WTC11 (cell line): ENCODE results near the gene TNNT2. TPM values are rescaled to one million over a fixed set of nuclear protein-coding genes. Genes with fewer than 3 reads are reported as not detected.

Source experiments
- ATAC-seq: fragments of 200-7000 bp; cut with Tn5 transposase; 2 replicates; pipeline ENCODE4 v1.10.0; 2021; ENCODE audit warnings: mild to moderate bottlenecking, moderate library complexity
- CTCF ChIA-PET: fragments of 300-600 bp; sonication (Branson Sonifier 250); formaldehyde crosslinking; loops from one replicate; lab custom pipeline; 2021; ENCODE audit warnings: antibody characterized with exemption; lab: Charles Lee
- POLR2A ChIA-PET: fragments of 350-600 bp; sonication (Branson Sonifier 250); formaldehyde crosslinking; loops from one replicate; lab custom pipeline; 2021; ENCODE audit warnings: antibody characterized with exemption; lab: Charles Lee
- DNase-seq: peaks from one replicate; pipeline ENCODE4 v3.0.0; 2021; ENCODE audit warnings: low spot score
- H3K27ac Mint-ChIP-seq: 2 replicates; pipeline ENCODE4 v1.8.0; 2021; ENCODE audit warnings: mixed read lengths
- H3K27me3 Mint-ChIP-seq: 2 replicates; pipeline ENCODE4 v1.8.0; 2021; ENCODE audit warnings: low read depth, mild to moderate bottlenecking, moderate library complexity, mixed read lengths
- H3K36me3 Mint-ChIP-seq: 2 replicates; pipeline ENCODE4 v1.8.0; 2021; ENCODE audit warnings: mixed read lengths
- H3K4me1 Mint-ChIP-seq: 2 replicates; pipeline ENCODE4 v1.8.0; 2022; ENCODE audit warnings: mixed read lengths
- H3K4me3 Mint-ChIP-seq: 2 replicates; pipeline ENCODE4 v1.8.0; 2021; ENCODE audit warnings: mild to moderate bottlenecking, moderate library complexity, mixed read lengths
- H3K9me3 Mint-ChIP-seq: 2 replicates; pipeline ENCODE4 v1.8.0; 2021; ENCODE audit warnings: mixed read lengths
- CREB1 ChIP-seq: sonication (generic); formaldehyde crosslinking; IDR thresholded peaks from 2 replicates; pipeline ENCODE4 v1.8.0; 2023; ENCODE audit warnings: mild to moderate bottlenecking, missing genetic modification reagents
- ELF4 ChIP-seq: sonication (generic); formaldehyde crosslinking; IDR thresholded peaks from 2 replicates; pipeline ENCODE4 v1.8.1; 2022; ENCODE audit warnings: low read depth, mild to moderate bottlenecking, moderate library complexity, missing genetic modification reagents
- GABPB1 ChIP-seq: sonication (generic); formaldehyde crosslinking; IDR thresholded peaks from 2 replicates; pipeline ENCODE4 v1.8.1; 2023; ENCODE audit warnings: mild to moderate bottlenecking, missing genetic modification reagents
- NFATC4 ChIP-seq: fragments of 250-450 bp; sonication (Bioruptor Pico); IDR thresholded peaks from 2 replicates; pipeline ENCODE4 v1.9.0; 2021; ENCODE audit warnings: mild to moderate bottlenecking
- NR2C2 ChIP-seq: sonication (generic); formaldehyde crosslinking; IDR thresholded peaks from 2 replicates; pipeline ENCODE4 v1.8.0; 2022; ENCODE audit warnings: mild to moderate bottlenecking, missing genetic modification reagents
- RELA ChIP-seq: sonication (generic); formaldehyde crosslinking; IDR thresholded peaks from 2 replicates; pipeline ENCODE4 v1.8.1; 2022; ENCODE audit warnings: missing genetic modification reagents, mild to moderate bottlenecking, borderline replicate concordance
- RORB ChIP-seq: fragments of 250-450 bp; sonication (Bioruptor Pico); IDR thresholded peaks from 2 replicates; pipeline ENCODE4 v1.9.0; 2021; ENCODE audit warnings: mild to moderate bottlenecking
- ZNF219 ChIP-seq: sonication (generic); formaldehyde crosslinking; IDR thresholded peaks from 2 replicates; pipeline ENCODE4 v1.8.0; 2023; ENCODE audit warnings: missing genetic modification reagents, mild to moderate bottlenecking, borderline replicate concordance
- ZNF416 ChIP-seq: fragments of 250-450 bp; sonication (Bioruptor Pico); IDR thresholded peaks from 2 replicates; pipeline ENCODE4 v1.9.0; 2021; ENCODE audit warnings: mild to moderate bottlenecking, inconsistent platforms
- ZNF423 ChIP-seq: fragments of 250-450 bp; sonication (Bioruptor Pico); IDR thresholded peaks from 2 replicates; pipeline ENCODE4 v2.1.2; 2022; ENCODE audit warnings: mild to moderate bottlenecking, moderate library complexity
- total RNA-seq: library from RNA; stranded (reverse); gene quantifications from 3 replicates; pipeline ENCODE4 v1.2.3, GENCODE V29; 2021
- TF ChIP-seq, protein P1 (sequence below): fragments of 250-450 bp; sonication (Bioruptor Pico); IDR thresholded peaks from 2 replicates; pipeline ENCODE4 v1.9.0; 2021; ENCODE audit warnings: mild to moderate bottlenecking, borderline replicate concordance
- TF ChIP-seq, protein P2 (sequence below): sonication (generic); formaldehyde crosslinking; IDR thresholded peaks from 2 replicates; pipeline ENCODE4 v1.8.0; 2023; ENCODE audit warnings: missing genetic modification reagents, mild to moderate bottlenecking, borderline replicate concordance
- TF ChIP-seq, protein P3 (sequence below): sonication (generic); formaldehyde crosslinking; IDR thresholded peaks from 2 replicates; pipeline ENCODE4 v1.8.1; 2023; ENCODE audit warnings: mild to moderate bottlenecking, missing genetic modification reagents
- TF ChIP-seq, protein P4 (sequence below): sonication (generic); formaldehyde crosslinking; IDR thresholded peaks from 2 replicates; pipeline ENCODE4 v1.8.0; 2022; ENCODE audit warnings: mild to moderate bottlenecking, missing genetic modification reagents
- TF ChIP-seq, protein P5 (sequence below): sonication (generic); formaldehyde crosslinking; IDR thresholded peaks from 2 replicates; pipeline ENCODE4 v1.8.1; 2022; ENCODE audit warnings: mild to moderate bottlenecking, moderate library complexity, missing genetic modification reagents
- TF ChIP-seq, protein P6 (sequence below): sonication (generic); formaldehyde crosslinking; IDR thresholded peaks from 2 replicates; pipeline ENCODE4 v1.8.1; 2023; ENCODE audit warnings: mild to moderate bottlenecking, missing genetic modification reagents, borderline replicate concordance

The TNNT2 gene
- total RNA-seq, 1 experiment from 2014 or later = 6.1 TPM

DNA sequence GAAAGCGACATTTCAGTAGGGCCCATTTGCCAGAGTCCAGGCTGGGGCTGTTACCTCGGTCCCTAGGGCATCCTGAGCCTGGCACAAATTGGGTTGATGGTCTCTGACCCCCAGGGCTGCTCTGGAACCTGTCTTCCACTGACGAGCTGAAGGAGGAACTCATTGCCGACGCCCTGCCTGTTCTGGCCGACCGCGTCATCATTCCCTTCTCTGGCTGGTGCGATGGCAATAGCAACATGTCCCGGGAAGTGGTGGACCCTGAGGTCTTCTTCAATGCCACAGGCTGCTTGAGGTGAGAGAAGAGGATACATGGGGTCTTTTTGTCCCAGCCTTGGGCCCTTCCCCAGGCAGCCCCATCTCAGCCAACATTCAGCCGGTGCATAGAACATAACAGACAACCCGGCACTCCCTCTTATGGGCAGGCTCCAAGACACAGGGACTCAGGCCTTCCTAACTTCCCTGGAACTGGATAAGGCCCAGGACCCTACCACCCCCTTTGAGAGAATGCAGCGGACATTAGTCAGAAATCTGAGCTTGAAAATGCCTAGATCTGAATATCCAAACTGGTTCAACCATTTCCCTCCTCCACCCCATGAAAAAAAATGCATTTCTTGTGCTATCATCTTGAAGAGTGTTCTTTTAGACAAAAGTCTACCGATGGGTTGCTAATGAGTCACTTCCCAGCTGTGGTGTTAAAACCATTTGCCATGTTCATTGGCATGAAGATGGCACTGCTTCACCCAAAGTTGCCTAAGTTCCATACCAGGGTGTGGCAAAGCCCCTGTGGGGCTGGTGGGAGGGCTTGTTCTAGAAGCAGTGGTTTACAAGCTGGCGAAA, 58.8 kb downstream of the TNNT2 start (continued):
- TF ChIP-seq, protein P1, sequence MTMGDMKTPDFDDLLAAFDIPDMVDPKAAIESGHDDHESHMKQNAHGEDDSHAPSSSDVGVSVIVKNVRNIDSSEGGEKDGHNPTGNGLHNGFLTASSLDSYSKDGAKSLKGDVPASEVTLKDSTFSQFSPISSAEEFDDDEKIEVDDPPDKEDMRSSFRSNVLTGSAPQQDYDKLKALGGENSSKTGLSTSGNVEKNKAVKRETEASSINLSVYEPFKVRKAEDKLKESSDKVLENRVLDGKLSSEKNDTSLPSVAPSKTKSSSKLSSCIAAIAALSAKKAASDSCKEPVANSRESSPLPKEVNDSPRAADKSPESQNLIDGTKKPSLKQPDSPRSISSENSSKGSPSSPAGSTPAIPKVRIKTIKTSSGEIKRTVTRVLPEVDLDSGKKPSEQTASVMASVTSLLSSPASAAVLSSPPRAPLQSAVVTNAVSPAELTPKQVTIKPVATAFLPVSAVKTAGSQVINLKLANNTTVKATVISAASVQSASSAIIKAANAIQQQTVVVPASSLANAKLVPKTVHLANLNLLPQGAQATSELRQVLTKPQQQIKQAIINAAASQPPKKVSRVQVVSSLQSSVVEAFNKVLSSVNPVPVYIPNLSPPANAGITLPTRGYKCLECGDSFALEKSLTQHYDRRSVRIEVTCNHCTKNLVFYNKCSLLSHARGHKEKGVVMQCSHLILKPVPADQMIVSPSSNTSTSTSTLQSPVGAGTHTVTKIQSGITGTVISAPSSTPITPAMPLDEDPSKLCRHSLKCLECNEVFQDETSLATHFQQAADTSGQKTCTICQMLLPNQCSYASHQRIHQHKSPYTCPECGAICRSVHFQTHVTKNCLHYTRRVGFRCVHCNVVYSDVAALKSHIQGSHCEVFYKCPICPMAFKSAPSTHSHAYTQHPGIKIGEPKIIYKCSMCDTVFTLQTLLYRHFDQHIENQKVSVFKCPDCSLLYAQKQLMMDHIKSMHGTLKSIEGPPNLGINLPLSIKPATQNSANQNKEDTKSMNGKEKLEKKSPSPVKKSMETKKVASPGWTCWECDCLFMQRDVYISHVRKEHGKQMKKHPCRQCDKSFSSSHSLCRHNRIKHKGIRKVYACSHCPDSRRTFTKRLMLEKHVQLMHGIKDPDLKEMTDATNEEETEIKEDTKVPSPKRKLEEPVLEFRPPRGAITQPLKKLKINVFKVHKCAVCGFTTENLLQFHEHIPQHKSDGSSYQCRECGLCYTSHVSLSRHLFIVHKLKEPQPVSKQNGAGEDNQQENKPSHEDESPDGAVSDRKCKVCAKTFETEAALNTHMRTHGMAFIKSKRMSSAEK (CRISPR knock-in tag) = no peak
- TF ChIP-seq RELA (CRISPR knock-in tag) (no peak), ZNF423 (CRISPR knock-in tag) (no peak), ZNF219 (CRISPR knock-in tag) (no peak), NR2C2 (CRISPR knock-in tag) (no peak), CREB1 (no peak)
- TF ChIP-seq, protein P2, sequence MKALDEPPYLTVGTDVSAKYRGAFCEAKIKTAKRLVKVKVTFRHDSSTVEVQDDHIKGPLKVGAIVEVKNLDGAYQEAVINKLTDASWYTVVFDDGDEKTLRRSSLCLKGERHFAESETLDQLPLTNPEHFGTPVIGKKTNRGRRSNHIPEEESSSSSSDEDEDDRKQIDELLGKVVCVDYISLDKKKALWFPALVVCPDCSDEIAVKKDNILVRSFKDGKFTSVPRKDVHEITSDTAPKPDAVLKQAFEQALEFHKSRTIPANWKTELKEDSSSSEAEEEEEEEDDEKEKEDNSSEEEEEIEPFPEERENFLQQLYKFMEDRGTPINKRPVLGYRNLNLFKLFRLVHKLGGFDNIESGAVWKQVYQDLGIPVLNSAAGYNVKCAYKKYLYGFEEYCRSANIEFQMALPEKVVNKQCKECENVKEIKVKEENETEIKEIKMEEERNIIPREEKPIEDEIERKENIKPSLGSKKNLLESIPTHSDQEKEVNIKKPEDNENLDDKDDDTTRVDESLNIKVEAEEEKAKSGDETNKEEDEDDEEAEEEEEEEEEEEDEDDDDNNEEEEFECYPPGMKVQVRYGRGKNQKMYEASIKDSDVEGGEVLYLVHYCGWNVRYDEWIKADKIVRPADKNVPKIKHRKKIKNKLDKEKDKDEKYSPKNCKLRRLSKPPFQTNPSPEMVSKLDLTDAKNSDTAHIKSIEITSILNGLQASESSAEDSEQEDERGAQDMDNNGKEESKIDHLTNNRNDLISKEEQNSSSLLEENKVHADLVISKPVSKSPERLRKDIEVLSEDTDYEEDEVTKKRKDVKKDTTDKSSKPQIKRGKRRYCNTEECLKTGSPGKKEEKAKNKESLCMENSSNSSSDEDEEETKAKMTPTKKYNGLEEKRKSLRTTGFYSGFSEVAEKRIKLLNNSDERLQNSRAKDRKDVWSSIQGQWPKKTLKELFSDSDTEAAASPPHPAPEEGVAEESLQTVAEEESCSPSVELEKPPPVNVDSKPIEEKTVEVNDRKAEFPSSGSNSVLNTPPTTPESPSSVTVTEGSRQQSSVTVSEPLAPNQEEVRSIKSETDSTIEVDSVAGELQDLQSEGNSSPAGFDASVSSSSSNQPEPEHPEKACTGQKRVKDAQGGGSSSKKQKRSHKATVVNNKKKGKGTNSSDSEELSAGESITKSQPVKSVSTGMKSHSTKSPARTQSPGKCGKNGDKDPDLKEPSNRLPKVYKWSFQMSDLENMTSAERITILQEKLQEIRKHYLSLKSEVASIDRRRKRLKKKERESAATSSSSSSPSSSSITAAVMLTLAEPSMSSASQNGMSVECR (CRISPR knock-in tag) = no peak

DNA sequence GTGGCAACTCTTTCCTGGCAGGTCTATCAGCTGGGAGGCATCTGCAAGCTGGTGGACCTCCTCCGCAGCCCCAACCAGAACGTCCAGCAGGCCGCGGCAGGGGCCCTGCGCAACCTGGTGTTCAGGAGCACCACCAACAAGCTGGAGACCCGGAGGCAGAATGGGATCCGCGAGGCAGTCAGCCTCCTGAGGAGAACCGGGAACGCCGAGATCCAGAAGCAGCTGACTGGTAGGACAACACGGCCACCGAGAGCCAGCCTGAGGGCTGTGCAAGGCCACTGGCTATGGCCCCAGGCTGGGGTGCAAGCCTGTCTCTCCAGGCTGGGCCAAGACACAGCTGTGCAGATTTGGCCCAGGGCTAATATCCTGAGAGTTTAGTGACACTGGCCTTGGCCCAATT, 59.9 kb downstream of the TNNT2 start:
- Mint-ChIP-seq H3K27ac (no peak overlapping the region), H3K9me3 (peaks cover 9% of the 10 kb centered on the region; the same call in 1 of the 2 replicates), H3K36me3 (no peaks in the 10 kb centered on the region), H3K4me3 (no peak overlapping the region), H3K4me1 (no peaks in the 10 kb centered on the region), H3K27me3 (peaks cover 5% of the 10 kb centered on the region)
- DNase-seq (no peak), ATAC-seq (no peak)
- ChIA-PET POLR2A (no interaction called here), CTCF (no interaction called here)
- TF ChIP-seq, protein P3, sequence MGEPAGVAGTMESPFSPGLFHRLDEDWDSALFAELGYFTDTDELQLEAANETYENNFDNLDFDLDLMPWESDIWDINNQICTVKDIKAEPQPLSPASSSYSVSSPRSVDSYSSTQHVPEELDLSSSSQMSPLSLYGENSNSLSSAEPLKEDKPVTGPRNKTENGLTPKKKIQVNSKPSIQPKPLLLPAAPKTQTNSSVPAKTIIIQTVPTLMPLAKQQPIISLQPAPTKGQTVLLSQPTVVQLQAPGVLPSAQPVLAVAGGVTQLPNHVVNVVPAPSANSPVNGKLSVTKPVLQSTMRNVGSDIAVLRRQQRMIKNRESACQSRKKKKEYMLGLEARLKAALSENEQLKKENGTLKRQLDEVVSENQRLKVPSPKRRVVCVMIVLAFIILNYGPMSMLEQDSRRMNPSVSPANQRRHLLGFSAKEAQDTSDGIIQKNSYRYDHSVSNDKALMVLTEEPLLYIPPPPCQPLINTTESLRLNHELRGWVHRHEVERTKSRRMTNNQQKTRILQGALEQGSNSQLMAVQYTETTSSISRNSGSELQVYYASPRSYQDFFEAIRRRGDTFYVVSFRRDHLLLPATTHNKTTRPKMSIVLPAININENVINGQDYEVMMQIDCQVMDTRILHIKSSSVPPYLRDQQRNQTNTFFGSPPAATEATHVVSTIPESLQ (CRISPR knock-in tag) = no peak
- TF ChIP-seq GABPB1 (CRISPR knock-in tag) (no peak), ELF4 (CRISPR knock-in tag) (no peak), RORB (CRISPR knock-in tag) (no peak), NFATC4 (CRISPR knock-in tag) (no peak), ZNF416 (CRISPR knock-in tag) (no peak)
- TF ChIP-seq, protein P4, sequence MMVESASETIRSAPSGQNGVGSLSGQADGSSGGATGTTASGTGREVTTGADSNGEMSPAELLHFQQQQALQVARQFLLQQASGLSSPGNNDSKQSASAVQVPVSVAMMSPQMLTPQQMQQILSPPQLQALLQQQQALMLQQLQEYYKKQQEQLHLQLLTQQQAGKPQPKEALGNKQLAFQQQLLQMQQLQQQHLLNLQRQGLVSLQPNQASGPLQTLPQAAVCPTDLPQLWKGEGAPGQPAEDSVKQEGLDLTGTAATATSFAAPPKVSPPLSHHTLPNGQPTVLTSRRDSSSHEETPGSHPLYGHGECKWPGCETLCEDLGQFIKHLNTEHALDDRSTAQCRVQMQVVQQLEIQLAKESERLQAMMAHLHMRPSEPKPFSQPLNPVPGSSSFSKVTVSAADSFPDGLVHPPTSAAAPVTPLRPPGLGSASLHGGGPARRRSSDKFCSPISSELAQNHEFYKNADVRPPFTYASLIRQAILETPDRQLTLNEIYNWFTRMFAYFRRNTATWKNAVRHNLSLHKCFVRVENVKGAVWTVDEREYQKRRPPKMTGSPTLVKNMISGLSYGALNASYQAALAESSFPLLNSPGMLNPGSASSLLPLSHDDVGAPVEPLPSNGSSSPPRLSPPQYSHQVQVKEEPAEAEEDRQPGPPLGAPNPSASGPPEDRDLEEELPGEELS (CRISPR knock-in tag) = no peak
- TF ChIP-seq, protein P5, sequence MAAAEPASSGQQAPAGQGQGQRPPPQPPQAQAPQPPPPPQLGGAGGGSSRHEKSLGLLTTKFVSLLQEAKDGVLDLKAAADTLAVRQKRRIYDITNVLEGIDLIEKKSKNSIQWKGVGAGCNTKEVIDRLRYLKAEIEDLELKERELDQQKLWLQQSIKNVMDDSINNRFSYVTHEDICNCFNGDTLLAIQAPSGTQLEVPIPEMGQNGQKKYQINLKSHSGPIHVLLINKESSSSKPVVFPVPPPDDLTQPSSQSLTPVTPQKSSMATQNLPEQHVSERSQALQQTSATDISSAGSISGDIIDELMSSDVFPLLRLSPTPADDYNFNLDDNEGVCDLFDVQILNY = no peak
- TF ChIP-seq, protein P6, sequence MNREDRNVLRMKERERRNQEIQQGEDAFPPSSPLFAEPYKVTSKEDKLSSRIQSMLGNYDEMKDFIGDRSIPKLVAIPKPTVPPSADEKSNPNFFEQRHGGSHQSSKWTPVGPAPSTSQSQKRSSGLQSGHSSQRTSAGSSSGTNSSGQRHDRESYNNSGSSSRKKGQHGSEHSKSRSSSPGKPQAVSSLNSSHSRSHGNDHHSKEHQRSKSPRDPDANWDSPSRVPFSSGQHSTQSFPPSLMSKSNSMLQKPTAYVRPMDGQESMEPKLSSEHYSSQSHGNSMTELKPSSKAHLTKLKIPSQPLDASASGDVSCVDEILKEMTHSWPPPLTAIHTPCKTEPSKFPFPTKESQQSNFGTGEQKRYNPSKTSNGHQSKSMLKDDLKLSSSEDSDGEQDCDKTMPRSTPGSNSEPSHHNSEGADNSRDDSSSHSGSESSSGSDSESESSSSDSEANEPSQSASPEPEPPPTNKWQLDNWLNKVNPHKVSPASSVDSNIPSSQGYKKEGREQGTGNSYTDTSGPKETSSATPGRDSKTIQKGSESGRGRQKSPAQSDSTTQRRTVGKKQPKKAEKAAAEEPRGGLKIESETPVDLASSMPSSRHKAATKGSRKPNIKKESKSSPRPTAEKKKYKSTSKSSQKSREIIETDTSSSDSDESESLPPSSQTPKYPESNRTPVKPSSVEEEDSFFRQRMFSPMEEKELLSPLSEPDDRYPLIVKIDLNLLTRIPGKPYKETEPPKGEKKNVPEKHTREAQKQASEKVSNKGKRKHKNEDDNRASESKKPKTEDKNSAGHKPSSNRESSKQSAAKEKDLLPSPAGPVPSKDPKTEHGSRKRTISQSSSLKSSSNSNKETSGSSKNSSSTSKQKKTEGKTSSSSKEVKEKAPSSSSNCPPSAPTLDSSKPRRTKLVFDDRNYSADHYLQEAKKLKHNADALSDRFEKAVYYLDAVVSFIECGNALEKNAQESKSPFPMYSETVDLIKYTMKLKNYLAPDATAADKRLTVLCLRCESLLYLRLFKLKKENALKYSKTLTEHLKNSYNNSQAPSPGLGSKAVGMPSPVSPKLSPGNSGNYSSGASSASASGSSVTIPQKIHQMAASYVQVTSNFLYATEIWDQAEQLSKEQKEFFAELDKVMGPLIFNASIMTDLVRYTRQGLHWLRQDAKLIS (CRISPR knock-in tag) = no peak
